HuH-7 (cell line): Measurements from ENCODE around the gene TPPP2.

Source experiments
- DNase-seq: peaks from one replicate; pipeline ENCODE4 v3.0.0; 2011; ENCODE audit warnings: low spot score

TPPP2 gene

GRCh38 chr14:21077672-21078071 is 47.7 kb downstream of the TPPP2 start:
- DNase-seq: no peak

GRCh38 chr14:21078287-21078686 is 48.3 kb downstream of the TPPP2 start:
- DNase-seq: no peak

DNA sequence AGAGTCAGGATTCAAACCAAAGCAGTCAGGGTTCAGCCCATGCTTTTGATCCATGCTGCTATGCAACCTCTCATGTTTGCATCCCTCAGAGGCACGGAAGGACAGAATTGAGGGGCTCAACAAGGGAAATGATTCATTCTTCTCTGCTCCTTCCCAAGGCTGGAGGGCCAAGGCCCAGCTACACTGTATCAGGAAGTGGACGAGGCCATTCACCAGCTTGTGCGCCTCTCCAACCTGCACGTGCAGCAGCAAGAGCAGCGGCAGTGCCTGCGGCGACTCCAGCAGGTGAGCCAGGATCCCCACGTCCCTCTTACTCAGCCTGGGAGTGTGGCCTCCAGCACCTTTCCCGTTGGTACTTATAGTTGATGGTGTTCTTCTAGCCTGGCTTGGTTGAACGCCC is 48.7 kb downstream of the TPPP2 start:
- no peak for DNase-seq

DNA sequence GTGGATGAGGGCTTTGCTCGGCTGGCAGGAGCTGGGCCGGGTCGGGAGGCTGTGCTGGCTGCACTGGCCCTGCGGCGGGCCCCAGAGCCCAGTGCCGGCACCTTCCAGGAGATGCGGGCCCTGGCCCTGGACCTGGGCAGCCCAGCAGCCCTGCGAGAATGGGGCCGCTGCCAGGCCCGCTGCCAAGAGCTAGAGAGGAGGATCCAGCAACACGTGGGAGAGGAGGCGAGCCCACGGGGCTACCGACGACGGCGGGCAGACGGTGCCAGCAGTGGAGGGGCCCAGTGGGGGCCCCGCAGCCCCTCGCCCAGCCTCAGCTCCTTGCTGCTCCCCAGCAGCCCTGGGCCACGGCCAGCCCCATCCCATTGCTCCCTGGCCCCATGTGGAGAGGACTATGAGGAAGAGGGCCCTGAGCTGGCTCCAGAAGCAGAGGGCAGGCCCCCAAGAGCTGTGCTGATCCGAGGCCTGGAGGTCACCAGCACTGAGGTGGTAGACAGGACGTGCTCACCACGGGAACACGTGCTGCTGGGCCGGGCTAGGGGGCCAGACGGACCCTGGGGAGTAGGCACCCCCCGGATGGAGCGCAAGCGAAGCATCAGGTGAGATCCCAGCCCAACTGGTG is 51.6 kb downstream of the TPPP2 start:
- no peak for DNase-seq
